GM12891 (cell line): ENCODE results near the gene GPC6.

Experiments used
- PAX5 ChIP-seq: IDR thresholded peaks from 2 replicates; pipeline ENCODE4 v1.6.1; 2011; ENCODE audit warnings: low read length, moderate library complexity, mild to moderate bottlenecking; ENCODE audit not compliant: insufficient read depth, severe bottlenecking
- POLR2A ChIP-seq: IDR thresholded peaks from 2 replicates; pipeline ENCODE4 v1.6.1; 2011; ENCODE audit warnings: low read depth, low read length, control low read depth
- POLR2AphosphoS5 ChIP-seq: IDR thresholded peaks from 2 replicates; pipeline ENCODE4 v1.6.1; 2011; ENCODE audit warnings: low read depth, low read length, control low read depth
- POU2F2 ChIP-seq: IDR thresholded peaks from 2 replicates; pipeline ENCODE4 v1.6.1; 2011; ENCODE audit warnings: low read depth, mild to moderate bottlenecking, control low read depth, low read length, moderate library complexity
- SPI1 ChIP-seq: IDR thresholded peaks from 2 replicates; pipeline ENCODE4 v1.6.1; 2011; ENCODE audit warnings: low read depth, low read length, control low read depth
- TAF1 ChIP-seq: IDR thresholded peaks from 2 replicates; pipeline ENCODE4 v1.6.1; 2011; ENCODE audit warnings: low read depth, low read length, control low read depth

DNA sequence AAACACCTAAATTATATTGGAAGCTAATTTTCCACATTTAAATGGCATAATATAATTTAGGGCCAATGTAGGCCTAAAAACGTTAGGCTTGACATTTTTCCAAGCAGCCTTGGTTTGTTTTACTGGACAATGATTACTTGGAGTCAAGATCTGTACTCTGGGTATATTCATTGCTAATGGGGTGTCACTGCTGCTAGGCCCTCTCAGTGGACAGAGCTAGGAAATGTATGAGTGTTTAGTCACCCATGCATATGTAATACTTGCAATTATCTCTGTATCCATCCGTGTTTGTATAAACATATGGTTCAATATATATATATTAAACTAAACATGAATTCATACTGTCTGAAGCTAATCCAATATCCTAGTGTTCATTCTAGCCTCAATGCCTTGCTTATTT, 654.8 kb downstream of the GPC6 start:
- TF ChIP-seq POLR2AphosphoS5: no peak
- no peak for TF ChIP-seq POLR2A
- TF ChIP-seq TAF1: no peak
- TF ChIP-seq PAX5: no peak
- no peak for TF ChIP-seq SPI1
- no peak for TF ChIP-seq POU2F2
